Colon (tissue), 2 donors: Measurements from ENCODE around the gene COL9A3.
"Not testable (repeated sequence)": the region's sequence is repeated elsewhere in the genome, so short reads cannot be mapped to it uniquely, and the experiment has no call there.

Experiments
- FAIRE-seq: peaks from 2 replicates; lab custom pipeline; 2012; peaks lifted over from hg19 to GRCh38; lab: Jason Lieb, UNC
- donor health status: control.
- donor health status: control.

The COL9A3 gene

GRCh38 chr20:62835931-62836861 lies 19.3 kb downstream of the COL9A3 start:
- FAIRE-seq = no peak

GRCh38 chr20:62836967-62837490 lies 20.2 kb downstream of the COL9A3 start:
- FAIRE-seq = no peak

GRCh38 chr20:62837790-62838127 lies 20.9 kb downstream of the COL9A3 start:
- FAIRE-seq = no peak

- FAIRE-seq = no peak
Measured at GRCh38 chr20:62838128-62838891, 21.5 kb downstream of the COL9A3 start.

GRCh38 chr20:62839261-62839660 lies 22.4 kb downstream of the COL9A3 start:
- FAIRE-seq = no peak

GRCh38 chr20:62839816-62840215 lies 23.0 kb downstream of the COL9A3 start:
- no peak for FAIRE-seq

- FAIRE-seq = no peak
Measured at GRCh38 chr20:62840244-62841197, 23.7 kb downstream of the COL9A3 start.

- FAIRE-seq = no peak
Measured at GRCh38 chr20:62841705-62842212, 24.9 kb downstream of the COL9A3 start.

- FAIRE-seq = no peak
Measured at GRCh38 chr20:62843656-62844055, 26.8 kb downstream of the COL9A3 start.

- FAIRE-seq = no peak
Measured at GRCh38 chr20:62844182-62844581, 27.3 kb downstream of the COL9A3 start.

GRCh38 chr20:62845416-62846160 lies 28.7 kb downstream of the COL9A3 start:
- FAIRE-seq = no peak

GRCh38 chr20:62846166-62846890 lies 29.5 kb downstream of the COL9A3 start:
- no peak for FAIRE-seq

GRCh38 chr20:62848917-62849316 lies 32.1 kb downstream of the COL9A3 start:
- FAIRE-seq = not testable (repeated sequence)

GRCh38 chr20:62849431-62849830 lies 32.6 kb downstream of the COL9A3 start:
- no peak for FAIRE-seq

GRCh38 chr20:62850333-62850974 lies 33.6 kb downstream of the COL9A3 start:
- no peak for FAIRE-seq

- FAIRE-seq = no peak
Measured at GRCh38 chr20:62852196-62852595, 35.3 kb downstream of the COL9A3 start.

GRCh38 chr20:62852841-62853240 lies 36.0 kb downstream of the COL9A3 start:
- no peak for FAIRE-seq

- not testable (repeated sequence) for FAIRE-seq
Measured at GRCh38 chr20:62853304-62853703, 36.5 kb downstream of the COL9A3 start.

GRCh38 chr20:62854121-62854520 lies 37.3 kb downstream of the COL9A3 start:
- FAIRE-seq = no peak

GRCh38 chr20:62855120-62855519 lies 38.3 kb downstream of the COL9A3 start:
- FAIRE-seq = no peak
